BLaER1 (cell line): ENCODE measurements around the gene PTPN12.

Experiments used
- H3K27ac ChIP-seq: shearing (Covaris generic); formaldehyde crosslinking; 2 replicates; pipeline ENCODE4 v1.8.1; 2022
- H3K27me3 ChIP-seq: shearing (Covaris generic); formaldehyde crosslinking; 2 replicates; pipeline ENCODE4 v1.8.1; 2022
- H3K36me3 ChIP-seq: shearing (Covaris generic); formaldehyde crosslinking; 2 replicates; pipeline ENCODE4 v1.8.1; 2022
- H3K4me1 ChIP-seq: shearing (Covaris generic); formaldehyde crosslinking; 2 replicates; pipeline ENCODE4 v1.8.1; 2022
- H3K4me2 ChIP-seq: shearing (Covaris generic); formaldehyde crosslinking; 2 replicates; pipeline ENCODE4 v1.8.1; 2022
- H3K4me3 ChIP-seq: shearing (Covaris generic); formaldehyde crosslinking; 2 replicates; pipeline ENCODE4 v1.8.1; 2022
- H3K9ac ChIP-seq: shearing (Covaris generic); formaldehyde crosslinking; 2 replicates; pipeline ENCODE4 v1.8.1; 2022
- H3K9me3 ChIP-seq: shearing (Covaris generic); formaldehyde crosslinking; 2 replicates; pipeline ENCODE4 v1.8.1; 2022
- H4K20me1 ChIP-seq: shearing (Covaris generic); formaldehyde crosslinking; 2 replicates; pipeline ENCODE4 v1.8.1; 2022
- Cebpa-rat ChIP-seq: shearing (Covaris generic); IDR thresholded peaks from 2 replicates; pipeline ENCODE4 v1.8.1; 2022

PTPN12 gene

GRCh38 chr7:77570330-77571011 lies 33.4 kb downstream of the PTPN12 start:
- no peak overlapping the region for H3K9ac ChIP-seq
- H3K27ac ChIP-seq = no peak overlapping the region
- H3K9me3 ChIP-seq = no peaks in the 10 kb centered on the region
- H3K4me3 ChIP-seq = no peak overlapping the region
- H3K4me2 ChIP-seq = no peak overlapping the region
- H4K20me1 ChIP-seq = peaks cover 34% of the 10 kb centered on the region; the same call in 1 of the 2 replicates
- H3K27me3 ChIP-seq = no peaks in the 10 kb centered on the region
- peaks cover 45% of the 10 kb centered on the region for H3K36me3 ChIP-seq
- peaks cover 11% of the 10 kb centered on the region; the same call in 1 of the 2 replicates for H3K4me1 ChIP-seq
- no peak for TF ChIP-seq Cebpa-rat

- Histone ChIP-seq H3K4me3 (no peak overlapping the region), H3K4me1 (peaks cover 11% of the 10 kb centered on the region; the same call in 1 of the 2 replicates), H3K9ac (no peak overlapping the region), H4K20me1 (peaks cover 31% of the 10 kb centered on the region), H3K9me3 (no peaks in the 10 kb centered on the region), H3K4me2 (no peak overlapping the region), H3K27ac (no peak overlapping the region), H3K27me3 (no peaks in the 10 kb centered on the region), H3K36me3 (peaks cover 58% of the 10 kb centered on the region)
- no peak for TF ChIP-seq Cebpa-rat
Observed at GRCh38 chr7:77571801-77572200, 34.7 kb downstream of the PTPN12 start.

- H3K4me1 ChIP-seq = peaks cover 11% of the 10 kb centered on the region; the same call in 1 of the 2 replicates
- no peak for TF ChIP-seq Cebpa-rat
- H3K27ac ChIP-seq = no peak overlapping the region
- no peak overlapping the region for H3K4me2 ChIP-seq
- H4K20me1 ChIP-seq = peaks cover 12% of the 10 kb centered on the region; the same call in 1 of the 2 replicates
- H3K9ac ChIP-seq = no peak overlapping the region
- H3K4me3 ChIP-seq = no peak overlapping the region
- H3K9me3 ChIP-seq = no peaks in the 10 kb centered on the region
- H3K27me3 ChIP-seq = no peaks in the 10 kb centered on the region
- H3K36me3 ChIP-seq = peaks cover 64% of the 10 kb centered on the region
Observed at GRCh38 chr7:77575187-77575586, 38.1 kb downstream of the PTPN12 start.

- H3K4me3 ChIP-seq = no peak overlapping the region
- H3K9me3 ChIP-seq = no peaks in the 10 kb centered on the region
- H3K4me1 ChIP-seq = peaks cover 11% of the 10 kb centered on the region; the same call in 1 of the 2 replicates
- H3K27ac ChIP-seq = no peak overlapping the region
- TF ChIP-seq Cebpa-rat = no peak
- H3K9ac ChIP-seq = no peak overlapping the region
- H3K27me3 ChIP-seq = no peaks in the 10 kb centered on the region
- H4K20me1 ChIP-seq = peaks cover 12% of the 10 kb centered on the region; the same call in 1 of the 2 replicates
- H3K36me3 ChIP-seq = peaks cover 64% of the 10 kb centered on the region
- no peak overlapping the region for H3K4me2 ChIP-seq
Observed at GRCh38 chr7:77576856-77577255, 39.8 kb downstream of the PTPN12 start.

- no peaks in the 10 kb centered on the region for H3K9me3 ChIP-seq
- H3K27me3 ChIP-seq = no peaks in the 10 kb centered on the region
- no peak for TF ChIP-seq Cebpa-rat
- no peaks in the 10 kb centered on the region for H3K4me1 ChIP-seq
- H3K36me3 ChIP-seq = peaks cover 45% of the 10 kb centered on the region
- peaks cover 12% of the 10 kb centered on the region; the same call in 1 of the 2 replicates for H4K20me1 ChIP-seq
- H3K4me3 ChIP-seq = no peak overlapping the region
- no peak overlapping the region for H3K4me2 ChIP-seq
- H3K9ac ChIP-seq = no peak overlapping the region
- no peak overlapping the region for H3K27ac ChIP-seq
Observed at GRCh38 chr7:77579797-77580196, 42.7 kb downstream of the PTPN12 start.

- H3K9ac ChIP-seq = no peak overlapping the region
- peaks cover 12% of the 10 kb centered on the region; the same call in 1 of the 2 replicates for H4K20me1 ChIP-seq
- TF ChIP-seq Cebpa-rat = no peak
- H3K4me1 ChIP-seq = no peaks in the 10 kb centered on the region
- H3K27me3 ChIP-seq = no peaks in the 10 kb centered on the region
- no peak overlapping the region for H3K27ac ChIP-seq
- peaks cover 37% of the 10 kb centered on the region for H3K36me3 ChIP-seq
- no peak overlapping the region for H3K4me2 ChIP-seq
- H3K4me3 ChIP-seq = no peak overlapping the region
- H3K9me3 ChIP-seq = no peaks in the 10 kb centered on the region
Observed at GRCh38 chr7:77580762-77581350, 43.8 kb downstream of the PTPN12 start.

GRCh38 chr7:77587272-77587671 lies 50.2 kb downstream of the PTPN12 start:
- Histone ChIP-seq H3K9me3 (no peaks in the 10 kb centered on the region), H3K4me2 (no peak overlapping the region), H4K20me1 (no peaks in the 10 kb centered on the region), H3K4me1 (no peaks in the 10 kb centered on the region), H3K4me3 (no peak overlapping the region), H3K27ac (no peak overlapping the region), H3K36me3 (peaks cover 30% of the 10 kb centered on the region), H3K9ac (no peak overlapping the region), H3K27me3 (no peaks in the 10 kb centered on the region)
- no peak for TF ChIP-seq Cebpa-rat

- Histone ChIP-seq H3K4me2 (no peak overlapping the region), H3K36me3 (peaks cover 52% of the 10 kb centered on the region), H3K9ac (no peak overlapping the region), H3K27me3 (no peaks in the 10 kb centered on the region), H3K27ac (no peak overlapping the region), H3K9me3 (no peaks in the 10 kb centered on the region), H4K20me1 (no peaks in the 10 kb centered on the region), H3K4me3 (no peak overlapping the region), H3K4me1 (no peaks in the 10 kb centered on the region)
- no peak for TF ChIP-seq Cebpa-rat
Observed at GRCh38 chr7:77600952-77601351, 63.9 kb downstream of the PTPN12 start.

GRCh38 chr7:77606562-77606961 lies 69.5 kb downstream of the PTPN12 start:
- no peak for TF ChIP-seq Cebpa-rat
- H3K27me3 ChIP-seq = no peaks in the 10 kb centered on the region
- H3K4me1 ChIP-seq = no peaks in the 10 kb centered on the region
- no peak overlapping the region for H3K9ac ChIP-seq
- no peak overlapping the region for H3K4me3 ChIP-seq
- H3K27ac ChIP-seq = no peak overlapping the region
- H3K4me2 ChIP-seq = no peak overlapping the region
- H3K36me3 ChIP-seq = peaks cover 51% of the 10 kb centered on the region
- no peaks in the 10 kb centered on the region for H4K20me1 ChIP-seq
- H3K9me3 ChIP-seq = no peaks in the 10 kb centered on the region

- H3K36me3 ChIP-seq = peaks cover 56% of the 10 kb centered on the region
- H3K27me3 ChIP-seq = no peaks in the 10 kb centered on the region
- H4K20me1 ChIP-seq = no peaks in the 10 kb centered on the region
- no peak for TF ChIP-seq Cebpa-rat
- H3K4me3 ChIP-seq = no peak overlapping the region
- H3K4me2 ChIP-seq = no peak overlapping the region
- H3K4me1 ChIP-seq = no peaks in the 10 kb centered on the region
- H3K9me3 ChIP-seq = no peaks in the 10 kb centered on the region
- H3K27ac ChIP-seq = no peak overlapping the region
- no peak overlapping the region for H3K9ac ChIP-seq
Observed at GRCh38 chr7:77619314-77619713, 82.2 kb downstream of the PTPN12 start.
